GM10266 (cell line): ENCODE measurements around the gene EHD2.

ENCODE experiments used
- DNase-seq: peaks from one replicate; pipeline ENCODE4 v3.0.0; 2012; ENCODE audit errors: extremely low spot score
- TF ChIP-seq, protein P1 (sequence below): IDR thresholded peaks from 2 replicates; pipeline ENCODE4 v1.5.1; 2012; ENCODE audit warnings: mild to moderate bottlenecking, low read depth; ENCODE audit not compliant: control insufficient read depth, insufficient read depth; ENCODE audit errors: missing control alignments

The EHD2 gene

DNA sequence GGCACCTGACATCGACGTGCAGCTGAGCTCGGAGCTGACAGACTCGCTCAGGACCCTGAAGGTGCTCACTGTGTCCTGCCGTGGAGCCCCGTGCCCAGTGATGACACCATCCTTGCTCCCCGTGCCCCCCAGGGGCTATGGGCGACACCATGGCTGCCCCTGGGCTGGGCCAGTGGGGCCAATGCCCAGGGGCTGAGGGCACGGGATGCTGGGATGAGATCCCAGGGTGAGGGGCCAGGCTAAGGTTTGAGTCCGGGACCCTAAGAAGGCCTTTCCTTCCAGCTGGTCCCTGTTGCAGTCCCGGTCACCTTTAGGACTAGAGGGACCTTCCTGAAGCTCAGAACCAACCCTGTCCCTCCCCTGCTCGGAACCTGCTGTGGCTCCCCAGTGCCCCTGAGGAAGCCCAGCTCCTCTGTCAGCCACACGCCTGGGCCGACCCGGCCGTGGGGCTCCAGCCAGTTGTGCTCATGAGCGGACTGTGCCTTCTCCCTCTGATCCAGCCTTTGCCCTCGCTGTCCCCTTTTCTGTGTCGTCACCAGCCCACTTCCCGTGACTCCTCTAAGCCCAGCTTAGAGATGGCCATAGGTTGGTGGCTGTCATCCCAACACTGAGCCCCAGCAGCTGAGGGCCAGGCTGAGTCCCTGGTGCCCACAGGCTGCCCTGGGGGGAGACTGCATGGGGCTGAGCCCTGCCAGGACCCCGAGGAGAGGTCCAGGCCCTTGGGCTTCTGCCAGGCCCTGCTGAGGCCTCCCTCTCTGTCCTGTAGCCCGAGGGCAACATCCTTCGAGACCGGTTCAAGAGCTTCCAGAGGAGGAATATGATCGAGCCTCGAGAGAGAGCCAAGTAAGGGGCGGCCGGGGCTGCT lies 42.8 kb downstream of the EHD2 start:
- DNase-seq: no peak
- TF ChIP-seq, protein P1, sequence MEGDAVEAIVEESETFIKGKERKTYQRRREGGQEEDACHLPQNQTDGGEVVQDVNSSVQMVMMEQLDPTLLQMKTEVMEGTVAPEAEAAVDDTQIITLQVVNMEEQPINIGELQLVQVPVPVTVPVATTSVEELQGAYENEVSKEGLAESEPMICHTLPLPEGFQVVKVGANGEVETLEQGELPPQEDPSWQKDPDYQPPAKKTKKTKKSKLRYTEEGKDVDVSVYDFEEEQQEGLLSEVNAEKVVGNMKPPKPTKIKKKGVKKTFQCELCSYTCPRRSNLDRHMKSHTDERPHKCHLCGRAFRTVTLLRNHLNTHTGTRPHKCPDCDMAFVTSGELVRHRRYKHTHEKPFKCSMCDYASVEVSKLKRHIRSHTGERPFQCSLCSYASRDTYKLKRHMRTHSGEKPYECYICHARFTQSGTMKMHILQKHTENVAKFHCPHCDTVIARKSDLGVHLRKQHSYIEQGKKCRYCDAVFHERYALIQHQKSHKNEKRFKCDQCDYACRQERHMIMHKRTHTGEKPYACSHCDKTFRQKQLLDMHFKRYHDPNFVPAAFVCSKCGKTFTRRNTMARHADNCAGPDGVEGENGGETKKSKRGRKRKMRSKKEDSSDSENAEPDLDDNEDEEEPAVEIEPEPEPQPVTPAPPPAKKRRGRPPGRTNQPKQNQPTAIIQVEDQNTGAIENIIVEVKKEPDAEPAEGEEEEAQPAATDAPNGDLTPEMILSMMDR: no peak

DNA sequence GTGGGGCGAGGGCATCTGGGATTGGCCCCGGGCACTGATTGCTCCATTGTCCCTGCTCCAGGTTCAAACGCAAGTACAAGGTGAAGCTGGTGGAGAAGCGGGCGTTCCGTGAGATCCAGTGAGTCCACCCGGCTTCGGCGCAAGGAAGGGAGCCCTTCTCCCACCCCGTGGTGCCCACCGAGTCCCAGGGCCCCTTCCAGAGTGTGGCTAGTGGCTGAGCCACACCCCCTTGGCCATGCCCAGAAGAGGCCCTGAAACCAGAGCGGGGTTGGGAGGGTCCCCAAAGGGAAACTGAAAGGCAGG lies 43.4 kb downstream of the EHD2 start:
- TF ChIP-seq, protein P1: no peak
- no peak for DNase-seq

DNA sequence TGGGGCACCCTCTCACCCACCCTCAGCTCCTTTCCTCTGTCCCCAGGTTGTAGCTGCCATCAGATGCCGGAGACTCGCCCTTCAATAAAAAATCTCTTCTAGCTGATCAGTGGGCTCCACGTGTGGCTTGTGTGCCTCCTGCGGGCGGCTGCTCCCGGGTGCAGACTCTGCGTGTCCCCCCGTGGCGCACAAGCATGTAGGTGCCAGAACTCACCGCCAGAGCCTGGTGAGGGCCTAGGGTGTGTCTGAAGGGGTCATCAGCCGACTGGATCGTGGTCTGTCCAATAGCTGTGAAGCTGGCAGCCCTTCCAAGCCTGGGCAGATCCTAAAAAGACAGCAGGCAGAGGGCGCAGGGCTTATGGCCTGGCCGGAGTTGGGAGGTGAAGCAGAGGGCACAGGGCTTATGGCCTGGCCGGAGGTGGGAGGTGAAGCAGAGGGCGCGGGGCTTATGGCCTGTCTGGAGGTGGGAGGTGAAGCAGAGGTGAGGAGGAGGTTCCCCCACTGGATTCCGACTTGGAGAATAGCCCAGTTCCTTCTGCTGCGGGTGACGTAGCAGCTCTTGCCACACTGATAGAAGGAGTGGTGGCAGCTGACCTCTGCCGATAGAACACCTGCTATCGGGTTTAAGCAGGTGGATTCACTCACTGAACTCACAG lies 43.9 kb downstream of the EHD2 start:
- TF ChIP-seq, protein P1: no peak
- no peak for DNase-seq

DNA sequence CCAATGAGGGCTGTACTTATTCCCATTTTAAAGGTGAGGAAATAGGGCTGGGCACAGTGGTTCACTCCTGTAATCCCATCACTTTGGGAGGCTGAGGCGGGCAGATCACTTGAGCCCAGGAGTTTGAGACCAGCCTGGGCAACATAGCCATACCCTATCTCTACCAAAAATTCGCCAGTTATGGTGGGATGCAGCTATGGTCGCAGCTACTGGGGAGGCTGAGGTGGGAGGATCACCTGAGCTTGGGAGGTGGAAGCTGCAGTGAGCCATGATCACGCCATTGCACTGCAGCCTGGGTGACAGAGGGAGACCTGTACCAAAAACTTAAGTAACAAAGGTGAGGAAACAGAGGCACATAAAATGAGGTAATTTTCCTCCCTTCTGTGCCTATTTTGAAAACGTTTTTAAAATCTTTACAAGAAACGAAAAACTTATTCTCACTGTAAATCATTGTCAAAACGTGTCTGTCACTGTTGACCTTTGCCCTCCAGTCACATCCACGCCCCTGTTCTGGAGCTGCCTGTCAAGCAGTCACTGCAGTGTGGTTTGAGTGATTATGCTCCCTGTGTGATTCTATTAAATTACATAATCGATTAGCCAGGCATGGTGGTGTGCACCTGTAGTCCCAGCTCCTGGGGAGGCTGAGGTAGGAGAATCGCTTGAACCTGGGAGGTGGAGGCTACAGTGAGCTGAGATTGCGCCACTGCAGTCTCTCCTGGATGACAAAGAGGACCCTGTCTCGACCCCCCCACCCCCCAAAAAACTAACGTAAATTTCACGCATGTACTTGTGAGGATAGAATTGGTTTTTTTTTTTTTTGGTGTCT lies 44.6 kb downstream of the EHD2 start:
- DNase-seq: no peak
- TF ChIP-seq, protein P1: no peak

DNA sequence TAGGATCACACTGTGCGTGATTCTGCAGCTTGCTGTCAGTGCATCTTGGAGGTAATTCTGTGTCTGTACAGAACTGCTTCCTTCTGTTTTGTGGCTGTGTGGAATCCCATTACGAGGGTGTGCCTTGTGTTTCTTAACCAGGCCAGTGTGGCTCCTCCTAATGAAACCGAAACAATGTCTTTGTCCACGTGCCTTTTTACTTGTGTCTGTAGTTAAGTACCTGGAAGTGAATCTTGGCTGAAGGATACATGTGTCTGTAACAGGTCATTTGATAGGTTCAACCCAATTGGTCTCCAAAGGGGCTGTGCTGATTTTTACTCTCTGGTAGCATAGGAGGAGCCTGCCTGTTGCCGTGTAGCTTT lies 45.2 kb downstream of the EHD2 start:
- DNase-seq: no peak
- TF ChIP-seq, protein P1: no peak

DNA sequence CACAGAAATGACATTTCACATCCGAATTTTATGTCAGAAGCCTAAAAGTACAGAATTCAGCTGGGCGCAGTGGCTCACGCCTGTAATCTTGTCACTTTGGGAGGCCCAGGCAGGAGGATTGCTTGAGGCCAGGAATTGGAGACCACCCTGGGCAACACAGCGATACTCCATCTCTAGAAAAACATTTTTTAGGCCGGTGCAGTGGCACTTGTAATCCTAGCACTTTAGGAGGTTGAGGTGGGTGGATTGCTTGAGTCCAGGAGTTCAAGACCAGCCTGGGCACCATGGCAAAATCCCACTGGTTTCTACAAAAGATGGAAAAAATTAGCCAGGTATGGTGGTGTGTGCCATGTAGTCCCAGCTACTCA lies 47.4 kb downstream of the EHD2 start:
- no peak for DNase-seq
- TF ChIP-seq, protein P1: no peak

DNA sequence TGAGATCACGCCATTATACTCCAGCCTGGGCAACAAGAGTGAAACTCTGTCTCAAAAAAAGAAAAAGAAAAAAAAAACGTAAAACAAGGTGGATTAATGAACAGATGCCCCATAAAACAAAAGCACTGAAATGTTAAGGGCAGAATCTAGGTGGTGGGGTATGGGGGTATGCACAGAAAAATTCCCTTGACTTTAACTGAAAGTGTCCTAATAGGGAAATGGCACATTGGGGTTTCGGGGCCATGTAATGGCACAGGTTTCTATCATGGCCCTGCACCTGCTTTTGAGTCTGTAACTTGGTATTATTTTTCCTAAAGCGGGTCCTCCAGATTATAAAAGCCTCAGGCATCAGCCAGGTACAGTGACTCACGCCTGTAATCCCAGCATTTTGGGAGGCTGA lies 48.3 kb downstream of the EHD2 start:
- DNase-seq: no peak
- TF ChIP-seq, protein P1: no peak
